ENCODE data around the gene TNS1. TPM values are rescaled to one million over a fixed set of nuclear protein-coding genes. Genes with fewer than 3 reads are reported as not detected.

TNS1 gene
- total and polyA plus RNA-seq, 10 of the 15 experiments (the other 5 are each of a cell fraction or from before 2014, with no cell fraction given), result 0.05 to 0.44 TPM; not detected in 8

DNA sequence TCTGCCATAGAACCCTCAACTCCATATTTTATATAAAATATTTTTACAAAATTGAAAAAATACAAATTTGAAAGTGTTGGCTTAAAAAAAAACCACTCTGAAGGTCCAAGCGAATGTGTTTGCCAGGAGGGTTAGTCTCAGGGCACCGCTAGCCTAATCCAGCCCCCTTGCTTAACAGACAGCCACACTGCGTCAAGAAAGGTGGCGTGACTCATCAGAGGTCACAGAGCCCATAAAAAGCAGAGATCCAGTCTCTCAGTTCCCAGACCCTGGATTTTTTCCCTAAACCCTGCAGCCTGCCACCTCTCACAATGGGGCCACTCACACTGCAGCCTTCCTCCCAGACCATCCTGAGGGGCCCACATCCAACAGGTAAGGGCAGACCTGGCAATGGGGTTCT is 3.9 kb upstream of the TNS1 start (continued):
- TF ChIP-seq, protein P1, sequence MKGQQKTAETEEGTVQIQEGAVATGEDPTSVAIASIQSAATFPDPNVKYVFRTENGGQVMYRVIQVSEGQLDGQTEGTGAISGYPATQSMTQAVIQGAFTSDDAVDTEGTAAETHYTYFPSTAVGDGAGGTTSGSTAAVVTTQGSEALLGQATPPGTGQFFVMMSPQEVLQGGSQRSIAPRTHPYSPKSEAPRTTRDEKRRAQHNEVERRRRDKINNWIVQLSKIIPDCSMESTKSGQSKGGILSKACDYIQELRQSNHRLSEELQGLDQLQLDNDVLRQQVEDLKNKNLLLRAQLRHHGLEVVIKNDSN (IDR thresholded peaks at IDR 0.05; ENCODE audit: borderline replicate concordance, extremely low read length, insufficient read depth, low read depth, low read length), result no peak
- no peak for TF ChIP-seq NBN (IDR thresholded peaks at IDR 0.05)
- no peak for TF ChIP-seq HDAC6 (IDR thresholded peaks at IDR 0.05; ENCODE audit: unreplicated experiment)
- TF ChIP-seq ASH2L (IDR thresholded peaks at IDR 0.05; ENCODE audit: borderline replicate concordance, low read depth), result no peak
- no peak for TF ChIP-seq NFXL1 (IDR thresholded peaks at IDR 0.05; ENCODE audit: borderline replicate concordance)
- TF ChIP-seq SMARCA5 (IDR thresholded peaks at IDR 0.05), result no peak
- no peak for TF ChIP-seq RB1 (IDR thresholded peaks at IDR 0.05; ENCODE audit: borderline replicate concordance)

DNA sequence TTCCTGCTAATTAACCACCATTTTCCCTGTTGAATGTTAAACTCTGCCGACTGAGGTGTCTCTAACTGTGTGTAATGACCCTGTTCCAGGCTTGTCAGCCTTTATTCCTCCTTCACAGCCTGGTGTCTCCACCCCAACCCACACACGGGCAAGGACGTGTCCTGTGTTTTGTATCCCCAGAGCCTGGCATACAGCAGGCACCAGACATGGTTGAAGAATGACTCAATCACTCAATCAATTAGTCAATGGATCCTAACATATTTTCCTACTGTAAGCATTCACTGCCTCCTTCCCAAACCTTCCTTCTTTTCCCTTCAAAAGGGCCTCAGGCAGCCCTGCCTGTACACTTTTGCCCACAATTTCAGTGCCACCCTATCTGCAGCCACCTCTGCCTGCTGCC is 2.7 kb upstream of the TNS1 start:
- POLR2A ChIA-PET, result interaction anchor here (0.6 kb wide), 1 partner anchor 42 kb away, joined by 3 read pairs; no protein-coding TSS in a partner anchor
- intact Hi-C loops (cut with micrococcal nuclease; ENCODE audit: unreplicated experiment), result no loop called here
- no TSS peak for BruUV-seq (replicated peaks)
- Histone ChIP-seq H3K36me3 (ENCODE audit: control insufficient read depth in 2 of 2, insufficient read depth in 2 of 2, low read length in 1 of 2) (no peaks in the 10 kb centered on the region), H3K9ac (ENCODE audit: control insufficient read depth, insufficient read depth, low read length) (no peak overlapping the region), H3K9me3 (replicated peaks; ENCODE audit: control insufficient read depth, insufficient read depth, low read length) (no peaks in the 10 kb centered on the region), H3K4me3 (no peak overlapping the region), H3K4me1 (ENCODE audit: control insufficient read depth, insufficient read depth, low read length) (no peaks in the 10 kb centered on the region), H3K27me3 (replicated peaks in 1 of 2; ENCODE audit: control insufficient read depth in 2 of 2, insufficient read depth in 2 of 2, low read length in 1 of 2) (peaks cover 3 to 9% of the 10 kb centered on the region in 2 experiments), H3K4me2 (ENCODE audit: control insufficient read depth, insufficient read depth) (no peak overlapping the region), H3K79me2 (ENCODE audit: control insufficient read depth, insufficient read depth, low read length) (no peaks in the 10 kb centered on the region), H2AFZ (ENCODE audit: control insufficient read depth, low read depth, low read length) (no peak overlapping the region), H3K27ac (ENCODE audit: control insufficient read depth, insufficient read depth) (no peak overlapping the region), H4K20me1 (ENCODE audit: control insufficient read depth, insufficient read depth) (no peaks in the 10 kb centered on the region; the same call in 1 of the 2 replicates)
- ATAC-seq, result no peak
- no peak for FAIRE-seq
- RAD21 ChIA-PET (ENCODE audit: unreplicated experiment), result no interaction called here
- DNase-seq (ENCODE audit: low read depth, low spot score), result no peak
- CTCF ChIA-PET, result interaction anchor here (2.2 kb wide), 1 partner anchor 11 kb away, joined by 8 read pairs; no protein-coding TSS in a partner anchor
- in situ Hi-C loops (cut with MboI), result no loop called here
- SMC1A ChIA-PET (ENCODE audit: uncharacterized antibody, unreplicated experiment), result no interaction called here
- WGBS (ENCODE audit: insufficient coverage, insufficient replicate concordance, low lambda C conversion rate, missing lambda C conversion rate), result 0% methylated on average over 3 of the region's 3 CpGs
- TF ChIP-seq NFXL1 (IDR thresholded peaks at IDR 0.05; ENCODE audit: borderline replicate concordance) (no peak), PML (IDR thresholded peaks at IDR 0.05; ENCODE audit: low read length) (no peak), CEBPB (IDR thresholded peaks at IDR 0.05; ENCODE audit: borderline replicate concordance in 1 of 2, low read depth in 2 of 2, low read length in 2 of 2) (no peak), CREM (IDR thresholded peaks at IDR 0.05; ENCODE audit: low read depth) (no peak), STAT3 (IDR thresholded peaks at IDR 0.05; ENCODE audit: low read depth, low read length) (no peak), SUZ12 (IDR thresholded peaks at IDR 0.05; ENCODE audit: unreplicated experiment) (no peak), NRF1 (conservative IDR thresholded peaks at IDR 0.05; ENCODE audit: low read depth, low read length) (no peak), ZNF622 (IDR thresholded peaks at IDR 0.05) (no peak), SRF (IDR thresholded peaks at IDR 0.05; ENCODE audit: low read depth in 2 of 2, low read length in 2 of 2) (no peak)
- TF ChIP-seq, protein P2, sequence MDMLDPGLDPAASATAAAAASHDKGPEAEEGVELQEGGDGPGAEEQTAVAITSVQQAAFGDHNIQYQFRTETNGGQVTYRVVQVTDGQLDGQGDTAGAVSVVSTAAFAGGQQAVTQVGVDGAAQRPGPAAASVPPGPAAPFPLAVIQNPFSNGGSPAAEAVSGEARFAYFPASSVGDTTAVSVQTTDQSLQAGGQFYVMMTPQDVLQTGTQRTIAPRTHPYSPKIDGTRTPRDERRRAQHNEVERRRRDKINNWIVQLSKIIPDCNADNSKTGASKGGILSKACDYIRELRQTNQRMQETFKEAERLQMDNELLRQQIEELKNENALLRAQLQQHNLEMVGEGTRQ (IDR thresholded peaks at IDR 0.05; ENCODE audit: borderline replicate concordance, low read depth, low read length), result no peak
- TF ChIP-seq, protein P3, sequence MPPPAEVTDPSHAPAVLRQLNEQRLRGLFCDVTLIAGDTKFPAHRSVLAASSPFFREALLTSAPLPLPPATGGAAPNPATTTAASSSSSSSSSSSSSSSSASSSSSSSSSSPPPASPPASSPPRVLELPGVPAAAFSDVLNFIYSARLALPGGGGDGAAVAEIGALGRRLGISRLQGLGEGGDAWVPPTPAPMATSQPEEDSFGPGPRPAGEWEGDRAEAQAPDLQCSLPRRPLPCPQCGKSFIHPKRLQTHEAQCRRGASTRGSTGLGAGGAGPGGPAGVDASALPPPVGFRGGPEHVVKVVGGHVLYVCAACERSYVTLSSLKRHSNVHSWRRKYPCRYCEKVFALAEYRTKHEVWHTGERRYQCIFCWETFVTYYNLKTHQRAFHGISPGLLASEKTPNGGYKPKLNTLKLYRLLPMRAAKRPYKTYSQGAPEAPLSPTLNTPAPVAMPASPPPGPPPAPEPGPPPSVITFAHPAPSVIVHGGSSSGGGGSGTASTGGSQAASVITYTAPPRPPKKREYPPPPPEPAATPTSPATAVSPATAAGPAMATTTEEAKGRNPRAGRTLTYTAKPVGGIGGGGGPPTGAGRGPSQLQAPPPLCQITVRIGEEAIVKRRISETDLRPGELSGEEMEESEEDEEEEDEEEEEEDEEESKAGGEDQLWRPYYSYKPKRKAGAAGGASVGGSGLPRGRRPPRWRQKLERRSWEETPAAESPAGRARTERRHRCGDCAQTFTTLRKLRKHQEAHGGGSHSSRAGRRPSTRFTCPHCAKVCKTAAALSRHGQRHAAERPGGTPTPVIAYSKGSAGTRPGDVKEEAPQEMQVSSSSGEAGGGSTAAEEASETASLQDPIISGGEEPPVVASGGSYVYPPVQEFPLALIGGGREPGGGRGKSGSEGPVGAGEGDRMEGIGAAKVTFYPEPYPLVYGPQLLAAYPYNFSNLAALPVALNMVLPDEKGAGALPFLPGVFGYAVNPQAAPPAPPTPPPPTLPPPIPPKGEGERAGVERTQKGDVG (CRISPR knock-in tag; IDR thresholded peaks at IDR 0.05), result no peak
- TF ChIP-seq, protein P4, sequence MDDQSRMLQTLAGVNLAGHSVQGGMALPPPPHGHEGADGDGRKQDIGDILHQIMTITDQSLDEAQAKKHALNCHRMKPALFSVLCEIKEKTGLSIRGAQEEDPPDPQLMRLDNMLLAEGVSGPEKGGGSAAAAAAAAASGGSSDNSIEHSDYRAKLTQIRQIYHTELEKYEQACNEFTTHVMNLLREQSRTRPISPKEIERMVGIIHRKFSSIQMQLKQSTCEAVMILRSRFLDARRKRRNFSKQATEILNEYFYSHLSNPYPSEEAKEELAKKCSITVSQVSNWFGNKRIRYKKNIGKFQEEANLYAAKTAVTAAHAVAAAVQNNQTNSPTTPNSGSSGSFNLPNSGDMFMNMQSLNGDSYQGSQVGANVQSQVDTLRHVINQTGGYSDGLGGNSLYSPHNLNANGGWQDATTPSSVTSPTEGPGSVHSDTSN (IDR thresholded peaks at IDR 0.05; ENCODE audit: insufficient replicate concordance, low read depth, low read length), result no peak
